ENCODE results near the gene ESYT2. TPM values are rescaled to one million over a fixed set of nuclear protein-coding genes. Genes with fewer than 3 reads are reported as not detected.

The ESYT2 gene
- total and polyA plus RNA-seq, 2 experiments from 2014 or later: 33.4 to 59.6 TPM

DNA sequence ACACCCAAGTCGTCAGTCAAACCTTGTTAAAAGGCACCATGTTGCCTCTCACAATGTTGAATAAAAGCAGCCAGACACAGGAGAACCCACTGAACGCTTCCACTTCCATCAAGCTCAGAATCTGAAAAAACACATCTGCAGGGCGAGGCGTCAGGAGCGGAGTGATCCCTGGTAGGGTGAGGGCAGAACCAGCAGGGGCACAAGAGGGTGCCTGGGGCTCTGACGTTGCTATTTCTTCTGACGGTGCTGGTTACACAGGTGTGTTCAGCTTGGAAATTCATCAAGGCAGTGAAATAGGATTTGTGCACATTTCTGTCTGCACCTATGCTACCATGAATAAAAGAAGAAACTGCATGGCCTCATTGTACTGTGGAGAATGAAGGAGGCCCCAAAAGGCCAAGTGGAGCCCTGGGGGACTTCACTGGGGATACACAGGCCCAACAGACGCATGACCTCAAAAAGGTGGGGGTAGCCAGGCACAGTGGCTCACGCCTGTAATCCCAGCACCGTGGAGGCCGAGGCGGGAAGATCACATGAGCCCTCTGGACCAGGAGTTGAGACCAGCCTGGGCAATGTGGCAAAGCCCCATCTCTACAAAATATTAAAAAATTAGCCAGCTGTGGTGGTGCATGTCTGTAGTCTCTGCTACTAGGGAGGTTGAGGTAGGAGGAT lies 105.5 kb downstream of the ESYT2 start:
- H3K36me3 ChIP-seq (replicated peaks; ENCODE audit: insufficient read depth, low read depth): no peaks in the 10 kb centered on the region
- no peak overlapping the region for H3K4me3 ChIP-seq
- H3K27me3 ChIP-seq: no peaks in the 10 kb centered on the region
- no peaks in the 10 kb centered on the region for H3K4me1 ChIP-seq (ENCODE audit: insufficient read depth)
- H4K20me1 ChIP-seq (ENCODE audit: insufficient read depth, poor library complexity, severe bottlenecking): no peaks in the 10 kb centered on the region
- H2AFZ ChIP-seq: no peak overlapping the region
- H3K79me2 ChIP-seq: no peaks in the 10 kb centered on the region
- DNase-seq (ENCODE audit: low spot score): no peak
- TF ChIP-seq, protein P1, sequence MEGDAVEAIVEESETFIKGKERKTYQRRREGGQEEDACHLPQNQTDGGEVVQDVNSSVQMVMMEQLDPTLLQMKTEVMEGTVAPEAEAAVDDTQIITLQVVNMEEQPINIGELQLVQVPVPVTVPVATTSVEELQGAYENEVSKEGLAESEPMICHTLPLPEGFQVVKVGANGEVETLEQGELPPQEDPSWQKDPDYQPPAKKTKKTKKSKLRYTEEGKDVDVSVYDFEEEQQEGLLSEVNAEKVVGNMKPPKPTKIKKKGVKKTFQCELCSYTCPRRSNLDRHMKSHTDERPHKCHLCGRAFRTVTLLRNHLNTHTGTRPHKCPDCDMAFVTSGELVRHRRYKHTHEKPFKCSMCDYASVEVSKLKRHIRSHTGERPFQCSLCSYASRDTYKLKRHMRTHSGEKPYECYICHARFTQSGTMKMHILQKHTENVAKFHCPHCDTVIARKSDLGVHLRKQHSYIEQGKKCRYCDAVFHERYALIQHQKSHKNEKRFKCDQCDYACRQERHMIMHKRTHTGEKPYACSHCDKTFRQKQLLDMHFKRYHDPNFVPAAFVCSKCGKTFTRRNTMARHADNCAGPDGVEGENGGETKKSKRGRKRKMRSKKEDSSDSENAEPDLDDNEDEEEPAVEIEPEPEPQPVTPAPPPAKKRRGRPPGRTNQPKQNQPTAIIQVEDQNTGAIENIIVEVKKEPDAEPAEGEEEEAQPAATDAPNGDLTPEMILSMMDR (IDR thresholded peaks at IDR 0.05; ENCODE audit: poor library complexity): no peak
- TF ChIP-seq EZH2phosphoT487 (IDR thresholded peaks at IDR 0.05; ENCODE audit: low read depth, severe bottlenecking, unreplicated experiment) (no peak), EZH2 (IDR thresholded peaks at IDR 0.05; ENCODE audit: borderline replicate concordance) (no peak)
- H3K4me2 ChIP-seq: no peak overlapping the region
- WGBS (ENCODE audit: low lambda C conversion rate, missing lambda C conversion rate): 89% methylated on average over 12 of the region's 12 CpGs
- no peaks in the 10 kb centered on the region for H3K9me3 ChIP-seq (ENCODE audit: low read depth)
- no peaks in the 10 kb centered on the region for H3K9me2 ChIP-seq (replicated peaks; ENCODE audit: insufficient read depth)
- no peak overlapping the region for H3K27ac ChIP-seq

DNA sequence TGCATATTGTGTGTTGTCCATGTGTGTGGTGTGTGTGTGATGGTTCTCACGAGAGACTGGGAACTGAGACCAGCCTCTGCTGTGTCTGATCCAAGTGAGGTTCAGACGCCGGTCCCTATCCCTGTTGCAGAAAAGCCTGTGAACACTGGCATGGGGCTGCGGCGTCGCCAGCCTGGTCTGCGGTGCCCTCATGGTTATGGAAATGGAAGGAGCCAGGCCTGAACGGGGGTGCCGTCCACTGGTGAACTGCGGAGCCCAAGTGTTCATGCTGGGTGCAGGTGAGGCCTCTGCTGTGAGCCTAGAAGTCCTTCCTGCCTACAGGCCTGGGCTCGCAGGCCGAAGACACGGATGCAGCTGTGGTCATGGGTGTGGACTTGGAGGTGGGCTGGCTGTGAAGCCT lies 106.0 kb downstream of the ESYT2 start:
- no peak overlapping the region for H3K4me3 ChIP-seq
- TF ChIP-seq EZH2phosphoT487 (IDR thresholded peaks at IDR 0.05; ENCODE audit: low read depth, severe bottlenecking, unreplicated experiment) (no peak), EZH2 (IDR thresholded peaks at IDR 0.05; ENCODE audit: borderline replicate concordance) (no peak)
- TF ChIP-seq, protein P1 (IDR thresholded peaks at IDR 0.05; ENCODE audit: poor library complexity): no peak
- WGBS (ENCODE audit: low lambda C conversion rate, missing lambda C conversion rate): 88% methylated on average over 13 of the region's 13 CpGs
- no peak overlapping the region for H3K4me2 ChIP-seq
- no peaks in the 10 kb centered on the region for H4K20me1 ChIP-seq (ENCODE audit: insufficient read depth, poor library complexity, severe bottlenecking)
- no peak overlapping the region for H3K27ac ChIP-seq
- H3K4me1 ChIP-seq (ENCODE audit: insufficient read depth): no peaks in the 10 kb centered on the region
- no peak for DNase-seq (ENCODE audit: low spot score)
- H3K27me3 ChIP-seq: no peaks in the 10 kb centered on the region
- no peak overlapping the region for H2AFZ ChIP-seq
- no peaks in the 10 kb centered on the region for H3K9me3 ChIP-seq (ENCODE audit: low read depth)
- H3K9me2 ChIP-seq (replicated peaks; ENCODE audit: insufficient read depth): no peaks in the 10 kb centered on the region
- no peaks in the 10 kb centered on the region for H3K36me3 ChIP-seq (replicated peaks; ENCODE audit: insufficient read depth, low read depth)
- no peaks in the 10 kb centered on the region for H3K79me2 ChIP-seq

DNA sequence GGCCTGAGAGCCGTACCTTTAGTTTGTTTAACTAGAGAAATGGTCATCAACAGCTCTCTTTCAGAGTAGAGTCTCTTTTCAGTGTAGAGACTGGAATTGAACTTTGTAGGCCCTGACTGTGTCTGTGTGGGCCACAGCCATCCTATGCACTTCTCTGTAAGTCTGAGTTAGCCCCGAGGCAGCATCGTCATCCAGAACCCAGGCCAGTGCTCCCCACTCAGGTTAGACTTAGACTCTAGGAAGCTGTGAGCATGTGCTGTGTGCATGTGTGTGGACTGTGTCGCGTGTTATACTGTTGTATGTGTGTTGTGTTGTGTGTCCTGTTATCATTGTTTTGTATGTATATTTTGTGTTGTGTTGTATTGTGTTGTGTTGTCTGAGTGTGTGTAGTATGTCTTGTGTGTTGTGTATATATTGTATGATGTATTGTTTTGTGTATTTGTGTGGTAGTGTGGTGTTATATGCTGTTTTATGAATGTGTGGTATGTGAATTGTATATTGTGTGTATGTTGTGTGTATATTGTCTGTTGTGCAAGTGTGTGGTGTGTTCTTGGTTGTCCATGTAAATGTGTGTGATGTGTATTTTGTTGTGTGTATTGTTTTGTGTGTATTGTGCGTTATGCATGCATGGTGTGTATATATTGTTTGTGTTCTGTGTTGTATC lies 106.6 kb downstream of the ESYT2 start:
- no peak overlapping the region for H2AFZ ChIP-seq
- no peak for TF ChIP-seq EZH2phosphoT487 (IDR thresholded peaks at IDR 0.05; ENCODE audit: low read depth, severe bottlenecking, unreplicated experiment)
- TF ChIP-seq, protein P1 (IDR thresholded peaks at IDR 0.05; ENCODE audit: poor library complexity): no peak
- no peak for TF ChIP-seq EZH2 (IDR thresholded peaks at IDR 0.05; ENCODE audit: borderline replicate concordance)
- no peaks in the 10 kb centered on the region for H3K27me3 ChIP-seq
- no peaks in the 10 kb centered on the region for H3K9me3 ChIP-seq (ENCODE audit: low read depth)
- no peak overlapping the region for H3K27ac ChIP-seq
- H4K20me1 ChIP-seq (ENCODE audit: insufficient read depth, poor library complexity, severe bottlenecking): no peaks in the 10 kb centered on the region
- no peaks in the 10 kb centered on the region for H3K4me1 ChIP-seq (ENCODE audit: insufficient read depth)
- no peaks in the 10 kb centered on the region for H3K9me2 ChIP-seq (replicated peaks; ENCODE audit: insufficient read depth)
- no peaks in the 10 kb centered on the region for H3K79me2 ChIP-seq
- no peak for DNase-seq (ENCODE audit: low spot score)
- no peak overlapping the region for H3K4me2 ChIP-seq
- H3K4me3 ChIP-seq: no peak overlapping the region
- WGBS (ENCODE audit: low lambda C conversion rate, missing lambda C conversion rate): 92% methylated on average over 6 of the region's 6 CpGs
- H3K36me3 ChIP-seq (replicated peaks; ENCODE audit: insufficient read depth, low read depth): no peaks in the 10 kb centered on the region

All from hepatocyte (in vitro differentiated cells).